Body of pancreas (tissue), 4 donors: ENCODE measurements around the gene PGAP3. TPM values are rescaled to one million over a fixed set of nuclear protein-coding genes. Genes with fewer than 3 reads are reported as not detected.

Experiments used
- ATAC-seq: fragments of 150-250 bp; one replicate; pipeline ENCODE4 v1.9.1; 2016
- DNase-seq, 4 donors: peaks; one replicate each; pipeline ENCODE4 v3.0.0-alpha.2; 2019
- H3K27ac ChIP-seq, 4 donors: fragments of 200-600 bp; sonication (generic); 1 replicate in 3 of 4; 2 replicates in 1 of 4; pipeline versions ENCODE4 v1.5.1 to v1.6.1; 2016 to 2019; ENCODE audit warnings: mild to moderate bottlenecking in 1 of 4, mixed read lengths in 1 of 4, moderate library complexity in 1 of 4
- H3K27me3 ChIP-seq, 2 donors: fragments of 200-600 bp; sonication (generic); one replicate each; pipeline ENCODE4 v1.6.0; 2016; ENCODE audit warnings: mild to moderate bottlenecking in 1 of 2
- H3K36me3 ChIP-seq, 2 donors: fragments of 200-600 bp; sonication (generic); replicated peaks in 1 of 2; 2 replicates each; pipeline ENCODE4 v1.5.1; 2016; ENCODE audit warnings: low read depth in 2 of 2; ENCODE audit not compliant: insufficient read depth in 1 of 2
- H3K4me1 ChIP-seq: fragments of 200-600 bp; sonication (generic); one replicate; pipeline ENCODE4 v1.6.0; 2016
- H3K4me3 ChIP-seq, 2 donors: fragments of 200-600 bp; sonication (generic); 1 replicate in 1 of 2; 2 replicates in 1 of 2; pipeline ENCODE4 v1.5.1; 2016 to 2019
- H3K9me3 ChIP-seq, 3 donors: fragments of 200-600 bp; sonication (generic); 1 replicate in 2 of 3; 2 replicates in 1 of 3; pipeline ENCODE4 v1.5.1; 2016
- CTCF ChIP-seq, 7 experiments: fragments of 450-650 bp in 4 of 7; fragments of 200-600 bp in 3 of 7; sonication (generic) in 3 of 7; IDR thresholded peaks; one replicate each; pipeline ENCODE4 v1.5.1; 2016 to 2019; ENCODE audit warnings: antibody characterized with exemption in 7 of 7
- POLR2A ChIP-seq, 3 donors: fragments of 450-650 bp; IDR thresholded peaks; one replicate each; pipeline ENCODE4 v1.6.1; 2016; ENCODE audit warnings: antibody characterized with exemption in 3 of 3, mild to moderate bottlenecking in 2 of 3
- WGBS, 2 donors: methylation state at CpG; one replicate each; pipeline ENCODE4 v1.1.5; 2017; 5-methylcytosine and 5-hydroxymethylcytosine counted together
- intact Hi-C: fragments of 100-400 bp; cut with DNase I; formaldehyde crosslinking; loops from one replicate; pipeline ENCODE4 v1.15.1; 2023
- total RNA-seq, 2 donors: library from RNA; depleted of rRNA; stranded (reverse); fragments of >200 nt; gene quantifications; one replicate each; pipeline ENCODE4 v1.1.0, GENCODE V29; 2016

Gene PGAP3
- total RNA-seq, 2 donors from 2014 or later = 13.8 to 33.2 TPM

- Histone ChIP-seq H3K27ac (no peak overlapping the region), H3K27me3 (no peaks in the 10 kb centered on the region), H3K4me3 (no peak overlapping the region), H3K9me3 (no peaks in the 10 kb centered on the region), H3K36me3 (peaks cover 0 to 9% of the 10 kb centered on the region in 2 donors), H3K4me1 (peaks cover 9% of the 10 kb centered on the region)
- ATAC-seq = no peak
- intact Hi-C loops = no loop called here
- 85 to 89% methylated on average over 3 to 8 of the region's 8 CpGs for WGBS, 2 donors
- TF ChIP-seq CTCF (IDR thresholded peaks at IDR 0.05) (no peak), POLR2A (IDR thresholded peaks at IDR 0.05) (no peak)
- no peak for DNase-seq
Measured at GRCh38 chr17:39661744-39662541, 25.9 kb downstream of the PGAP3 start.

- Histone ChIP-seq H3K27ac (no peak overlapping the region), H3K36me3 (peaks cover 0 to 9% of the 10 kb centered on the region in 2 donors), H3K27me3 (no peaks in the 10 kb centered on the region), H3K4me1 (peaks cover 8% of the 10 kb centered on the region), H3K4me3 (no peak overlapping the region), H3K9me3 (no peaks in the 10 kb centered on the region)
- intact Hi-C loops = no loop called here
- no peak for ATAC-seq
- DNase-seq = no peak
- WGBS, 2 donors = 93% methylated on average over 24 to 32 of the region's 35 CpGs
- TF ChIP-seq POLR2A (IDR thresholded peaks at IDR 0.05) (no peak), CTCF (IDR thresholded peaks at IDR 0.05) (no peak)
Measured at GRCh38 chr17:39660397-39661385, 27.2 kb downstream of the PGAP3 start.

- peaks cover 0 to 9% of the 10 kb centered on the region in 2 donors for H3K36me3 ChIP-seq
- H3K9me3 ChIP-seq = no peaks in the 10 kb centered on the region
- H3K4me3 ChIP-seq = no peak overlapping the region
- TF ChIP-seq CTCF (IDR thresholded peaks at IDR 0.05) (no peak), POLR2A (IDR thresholded peaks at IDR 0.05) (no peak)
- no peaks in the 10 kb centered on the region for H3K27me3 ChIP-seq
- DNase-seq (no peak), ATAC-seq (no peak)
- H3K4me1 ChIP-seq = peaks cover 4% of the 10 kb centered on the region
- intact Hi-C loops = no loop called here
- 60 to 86% methylated on average over 5 of the region's 5 CpGs for WGBS, 2 donors
- H3K27ac ChIP-seq = no peak overlapping the region
Measured at GRCh38 chr17:39660011-39660360, 27.9 kb downstream of the PGAP3 start.

- no peaks in the 10 kb centered on the region for H3K9me3 ChIP-seq
- TF ChIP-seq POLR2A (IDR thresholded peaks at IDR 0.05) = no peak
- no peak for TF ChIP-seq CTCF (IDR thresholded peaks at IDR 0.05)
- ATAC-seq = no peak
- no peak overlapping the region for H3K4me3 ChIP-seq
- WGBS, 2 donors = 69 to 85% methylated on average over 14 to 15 of the region's 15 CpGs
- intact Hi-C loops = no loop called here
- no peaks in the 10 kb centered on the region for H3K27me3 ChIP-seq
- DNase-seq = no peak
- peaks cover 4% of the 10 kb centered on the region for H3K4me1 ChIP-seq
- no peak overlapping the region for H3K27ac ChIP-seq
- peaks cover 0 to 9% of the 10 kb centered on the region in 2 donors for H3K36me3 ChIP-seq
Measured at GRCh38 chr17:39659279-39660010, 28.4 kb downstream of the PGAP3 start.
